Heart left ventricle (tissue), 16 donors: ENCODE measurements around the gene MT1A. TPM values are rescaled to one million over a fixed set of nuclear protein-coding genes. Genes with fewer than 3 reads are reported as not detected.

ENCODE experiments used
- ATAC-seq, 4 donors: fragments of 200-7000 bp; cut with Tn5 transposase; one replicate each; pipeline ENCODE4 v1.9.1; 2020 to 2022; ENCODE audit warnings: moderate library complexity in 4 of 4, mild to moderate bottlenecking in 3 of 4, moderate number of reproducible peaks in 1 of 4
- DNase-seq, 5 donors: peaks; one replicate each; pipeline ENCODE4 v3.0.0-alpha.2; 2020
- H3K27ac ChIP-seq, 12 donors: fragments of 200-600 bp; sonication (generic) in 4 of 12; one replicate each; pipeline versions ENCODE4 v1.5.0 to v1.8.0; 2016 to 2022; ENCODE audit warnings: mild to moderate bottlenecking in 2 of 12
- H3K27me3 ChIP-seq, 9 donors: fragments of 200-600 bp; sonication (generic) in 2 of 9; one replicate each; pipeline versions ENCODE4 v1.5.1 to v1.8.0; 2016 to 2022; ENCODE audit warnings: mild to moderate bottlenecking in 3 of 9
- H3K36me3 ChIP-seq, 9 donors: fragments of 200-600 bp; sonication (generic) in 2 of 9; one replicate each; pipeline versions ENCODE4 v1.5.0 to v1.8.0; 2018 to 2022; ENCODE audit warnings: mild to moderate bottlenecking in 2 of 9
- H3K4me1 ChIP-seq, 12 donors: fragments of 200-600 bp; sonication (generic) in 4 of 12; one replicate each; pipeline versions ENCODE4 v1.5.0 to v1.8.0; 2016 to 2022; ENCODE audit warnings: mild to moderate bottlenecking in 3 of 12
- H3K4me3 ChIP-seq, 12 donors: fragments of 200-600 bp; sonication (generic) in 4 of 12; one replicate each; pipeline versions ENCODE4 v1.5.0 to v1.8.0; 2017 to 2022; ENCODE audit warnings: mild to moderate bottlenecking in 9 of 12, moderate library complexity in 4 of 12
- H3K9me3 ChIP-seq, 12 donors: fragments of 200-600 bp; sonication (generic) in 4 of 12; one replicate each; pipeline versions ENCODE4 v1.5.0 to v1.8.0; 2016 to 2022; ENCODE audit warnings: mild to moderate bottlenecking in 1 of 12
- CTCF ChIP-seq, 12 donors: fragments of 200-600 bp; sonication (generic) in 4 of 12; IDR thresholded peaks; one replicate each; pipeline versions ENCODE4 v1.5.0 to v1.8.0; 2018 to 2022; ENCODE audit warnings: antibody characterized with exemption in 12 of 12, mild to moderate bottlenecking in 5 of 12
- POLR2A ChIP-seq, 2 donors: fragments of 450-650 bp; IDR thresholded peaks; one replicate each; pipeline ENCODE4 v1.6.1; 2017; ENCODE audit warnings: antibody characterized with exemption in 2 of 2, mild to moderate bottlenecking in 2 of 2, moderate library complexity in 2 of 2
- WGBS, 4 donors: extraction: QIAGEN DNeasy Blood & Tissue Kit in 2 of 4; methylation state at CpG; one replicate each; pipeline versions ENCODE4 v1.1.5 to v1.1.7; 2013 to 2018; 5-methylcytosine and 5-hydroxymethylcytosine counted together
- intact Hi-C, 10 donors: fragments of 100-400 bp; cut with DNase I; formaldehyde crosslinking; loops; one replicate each; pipeline versions ENCODE4 v1.11.1 to v1.14.2; 2022
- polyA plus RNA-seq, 2 donors: library from polyadenylated mRNA; stranded (reverse); fragments of 200-250 nt; gene quantifications; one replicate each; pipeline ENCODE4 v1.2.3, GENCODE V29; 2013
- total RNA-seq, 9 donors: library from RNA; depleted of rRNA in 2 of 9; stranded (reverse); fragments of >200 nt in 2 of 9; fragmentation: NEBNext Ultra II Directional in 3 of 9; extraction: Animal tissue kit (Norgen Biotek cat#: 25700) in 3 of 9; gene quantifications; one replicate each; pipeline versions ENCODE4 v1.1.0 to v1.2.4, GENCODE V29; 2016 to 2023
- donor health status: ischemic (EF 13 %, LVEDD 7.1; RV severe dilation, severe dysfunction).
- donor health status: healthy with polysubstance abuse.
- donor health status: DM: no; HTN: yes; CAD: no.
- donor health status: DM: no; HTN: no; CAD: no.
- donor health status: ischemic (EF 25% LVEDD 6.9; RV normal size, moderate dysfunction).
- donor health status: ischemic (EF 25% LVEDD 5.7; RV mildly dilated, moderate dysfunction).
- donor health status: healthy.
- donor health status: DM: yes; HTN: yes; CAD: no.
- donor health status: ischemic (EF 35%, LVEDD 5.7; RV mildly dilated, moderate dysfunction).
- donor health status: nonischemic (EF 11% LVEDD 7.7; RV severe dilation, severe dysfunction).
- donor health status: DM: yes; HTN: yes; CAD: no.
- donor health status: PGD.
- donor health status: ischemic (EF 29% LVEDD 5.4; RV normal size, mild dysfunction).
- donor health status: nonischemic (EF 23%, LVEDD 6.1; RV moderate dilation, normal function).

The MT1A gene
- total and polyA plus RNA-seq, 11 donors: 0.92 to 43.3 (median 4.0) TPM

GRCh38 chr16:56653218-56653617 is 14.8 kb downstream of the MT1A start:
- intact Hi-C loops: no loop called here
- WGBS, 4 donors: 81 to 89% (median 81%) methylated on average over 7 of the region's 7 CpGs
- Histone ChIP-seq H3K27ac (no peak overlapping the region), H3K36me3 (no peaks in the 10 kb centered on the region), H3K9me3 (no peaks in the 10 kb centered on the region), H3K4me3 (no peak overlapping the region), H3K4me1 (peaks cover 0 to 13% (median 10%) of the 10 kb centered on the region in 12 donors), H3K27me3 (peaks cover 0 to 22% (median 4%) of the 10 kb centered on the region in 9 donors)
- no peak for TF ChIP-seq CTCF (IDR thresholded peaks at IDR 0.05)
- TF ChIP-seq POLR2A (IDR thresholded peaks at IDR 0.05): no peak
- ATAC-seq: no peak
- DNase-seq: no peak

- peak within 1 kb of the TSS in 4 of 12 donors; percentile 3 to 75 (median 32) for H3K27ac ChIP-seq
- H3K9me3 ChIP-seq: no peaks in the 10 kb centered on the region
- H3K36me3 ChIP-seq: no peaks in the 10 kb centered on the region
- no peak for TF ChIP-seq POLR2A (IDR thresholded peaks at IDR 0.05)
- TF ChIP-seq CTCF (IDR thresholded peaks at IDR 0.05): no peak
- intact Hi-C loops: no loop called here
- H3K27me3 ChIP-seq: peaks cover 0 to 38% (median 13%) of the 10 kb centered on the region in 9 donors
- DNase-seq (peak; percentile 57 to 82 (median 71)), ATAC-seq (peak; percentile 70 to 90 (median 84))
- H3K4me3 ChIP-seq: peak within 1 kb of the TSS; percentile 37 to 69 (median 56)
- H3K4me1 ChIP-seq: peaks cover 0 to 22% (median 12%) of the 10 kb centered on the region in 12 donors
- WGBS, 4 donors: 1 to 3% (median 2%) methylated on average over 23 to 46 of the region's 46 CpGs
Observed at GRCh38 chr16:56657555-56658326, 19.3 kb downstream of the MT1A start, which contains the start of gene MT1F. Gene MT1F (plus strand): TSS chr16:56657959. CDS start chr16:56658059, 100 bp downstream.

- Histone ChIP-seq H3K27me3 (peaks cover 3 to 44% (median 20%) of the 10 kb centered on the region in 9 donors), H3K9me3 (no peaks in the 10 kb centered on the region), H3K27ac (peak overlapping the region in 1 of 12 donors; percentile 3), H3K4me3 (peak overlapping the region in 11 of 12 donors; percentile 43 to 69 (median 57)), H3K36me3 (no peaks in the 10 kb centered on the region), H3K4me1 (peaks cover 0 to 29% (median 13%) of the 10 kb centered on the region in 12 donors)
- ATAC-seq (no peak), DNase-seq (peak in 3 of 5 donors; percentile 37 to 68 (median 59))
- intact Hi-C loops: no loop called here
- TF ChIP-seq POLR2A (IDR thresholded peaks at IDR 0.05) (no peak), CTCF (IDR thresholded peaks at IDR 0.05) (no peak)
- 33 to 58% (median 42%) methylated on average over 6 to 10 of the region's 10 CpGs for WGBS, 4 donors
Observed at GRCh38 chr16:56658327-56658875, 19.9 kb downstream of the MT1A start.
